ENCODE measurements around the gene PRKCE.

The PRKCE gene

DNA sequence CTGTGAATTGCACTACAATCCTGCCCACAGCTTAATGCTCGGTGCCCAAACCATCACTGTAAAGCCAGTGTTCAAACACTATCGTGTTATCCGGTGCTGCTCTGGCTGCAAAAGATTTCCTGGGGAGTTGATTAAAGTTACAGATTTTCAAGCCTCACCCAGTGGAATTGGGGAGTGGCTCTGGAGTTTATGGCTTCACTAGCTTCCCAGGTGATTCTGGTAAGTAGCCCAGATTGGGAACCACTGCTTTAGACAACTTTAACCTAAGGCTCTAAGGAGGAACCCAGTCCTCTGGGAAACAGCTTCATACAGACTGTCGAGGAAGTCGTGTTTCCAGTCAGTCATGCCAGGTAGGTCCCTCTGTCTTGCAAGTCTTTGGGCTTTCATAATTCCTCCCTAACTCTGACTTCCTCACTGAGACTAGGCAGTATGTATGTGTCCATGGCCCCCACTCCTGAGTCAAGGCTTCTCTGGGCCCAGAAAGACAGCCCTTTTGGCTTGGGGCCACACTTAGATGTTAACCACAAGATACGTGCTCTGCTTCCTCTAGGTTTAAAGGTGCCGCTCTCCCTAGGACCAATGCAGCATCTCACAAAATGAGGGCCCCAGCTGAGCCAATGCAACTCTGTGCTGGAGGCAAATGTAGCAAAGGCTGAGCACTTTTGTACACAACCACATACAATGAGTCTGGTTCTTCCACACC lies 299.7 kb downstream of the PRKCE start:
- DNase-seq: no peak

DNA sequence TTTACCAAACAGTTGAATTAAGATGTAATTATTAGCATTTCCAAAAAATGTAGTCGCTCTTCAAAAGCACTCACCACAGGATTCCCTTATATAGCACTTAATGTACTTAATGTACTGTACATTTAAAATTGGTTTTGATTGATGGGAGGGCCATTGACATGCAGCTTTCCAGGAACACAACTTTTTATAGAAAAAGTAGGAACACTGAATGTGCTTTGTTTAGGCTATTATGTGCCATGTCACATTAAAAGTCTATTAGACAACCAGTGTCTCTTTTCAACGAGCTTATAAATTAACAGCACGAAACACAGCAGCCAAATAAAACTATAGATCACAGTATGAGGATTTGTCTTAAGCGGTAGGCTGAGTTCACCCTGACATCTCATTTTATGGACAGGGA lies 301.1 kb downstream of the PRKCE start:
- DNase-seq: no peak

DNA sequence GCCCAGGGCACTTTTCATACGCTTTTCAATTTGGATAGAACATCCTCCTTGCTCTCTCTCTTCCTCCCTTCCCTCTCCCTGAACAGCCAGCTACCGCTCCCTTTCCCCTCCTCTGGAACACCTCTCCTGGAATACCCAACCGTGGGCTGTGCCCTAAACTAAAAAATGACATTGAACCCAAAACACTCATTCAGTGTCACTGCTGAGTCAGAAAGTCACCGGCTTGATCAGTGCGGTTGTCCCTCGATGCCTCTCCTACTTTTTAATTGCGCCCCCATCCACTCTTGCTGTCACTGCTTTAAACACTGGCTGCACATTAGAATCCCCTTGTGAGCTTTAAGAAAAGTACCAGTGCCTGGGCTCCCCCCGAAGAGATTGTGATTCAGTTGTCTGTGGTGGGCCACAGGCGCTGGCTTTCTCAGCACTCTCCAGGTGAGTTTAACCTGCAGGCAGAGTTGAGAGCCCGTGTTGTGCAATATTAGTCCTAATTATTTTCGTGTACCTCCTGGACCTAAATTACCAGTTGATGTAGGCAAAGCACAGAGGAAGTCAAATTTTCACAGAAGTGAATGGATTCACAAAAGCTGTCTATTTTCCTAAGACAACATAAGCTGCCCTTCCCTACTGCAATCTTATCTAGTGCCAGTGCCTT lies 302.0 kb downstream of the PRKCE start:
- DNase-seq: no peak

DNA sequence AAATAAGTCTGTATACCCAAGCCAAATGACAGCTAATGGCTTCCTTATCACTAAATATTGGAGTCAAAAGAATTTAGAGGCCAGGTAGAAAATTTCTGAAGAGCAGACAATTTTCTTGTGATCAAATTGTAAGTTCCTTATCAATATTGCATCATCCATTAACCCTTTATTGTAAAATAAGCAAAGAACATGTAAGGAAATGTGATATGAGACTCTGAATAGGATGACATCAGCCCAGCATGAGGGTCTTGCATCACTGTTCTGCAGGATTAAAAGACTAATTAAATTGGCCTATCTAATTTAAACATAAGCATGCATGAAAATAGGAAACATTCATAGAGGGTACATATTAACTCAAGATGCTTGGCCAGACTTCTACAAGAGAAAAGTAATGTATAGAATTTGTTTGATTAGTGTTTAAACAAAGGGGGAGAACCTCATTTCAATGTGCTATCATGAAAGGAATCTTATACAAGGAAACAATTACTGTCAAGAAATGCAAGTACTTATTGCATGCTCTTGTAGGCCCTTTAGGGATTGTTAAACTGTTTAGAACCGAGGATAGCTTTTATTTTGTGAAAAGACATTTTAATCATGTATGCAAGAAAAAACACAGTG lies 302.9 kb downstream of the PRKCE start:
- no peak for DNase-seq

DNA sequence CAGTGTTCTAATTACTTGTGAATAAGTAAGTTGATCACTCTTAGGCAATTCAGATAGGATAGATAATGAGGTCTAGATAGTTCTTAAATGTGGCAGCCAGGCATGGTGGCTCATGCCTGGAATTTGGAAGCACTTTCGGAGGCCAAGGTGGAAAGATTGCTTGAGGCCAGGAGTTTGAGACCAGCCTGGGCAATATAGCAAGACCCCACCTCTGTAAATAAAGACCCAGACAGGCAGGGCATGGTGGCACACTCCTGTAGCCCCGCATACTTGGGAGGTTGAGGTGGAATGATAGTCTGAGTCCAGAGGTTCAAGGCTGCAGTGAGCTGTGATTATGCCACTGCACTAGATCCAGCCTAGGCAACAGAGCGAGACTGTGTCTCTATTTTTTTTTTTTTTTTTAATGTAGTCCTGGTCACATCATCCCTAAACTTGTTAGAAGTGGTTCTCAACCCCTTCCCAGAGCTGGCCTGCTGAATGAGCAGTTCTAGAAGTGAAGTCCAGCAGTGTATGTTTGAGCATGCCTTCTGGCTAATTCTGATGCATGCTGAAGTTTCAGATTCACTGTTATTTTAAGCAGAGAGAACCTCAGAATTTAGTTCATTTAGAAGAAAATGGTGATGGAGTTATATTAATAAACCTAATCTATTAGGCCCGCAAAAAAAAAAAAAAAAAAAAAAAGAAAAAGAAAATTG lies 306.2 kb downstream of the PRKCE start:
- DNase-seq: no peak

DNA sequence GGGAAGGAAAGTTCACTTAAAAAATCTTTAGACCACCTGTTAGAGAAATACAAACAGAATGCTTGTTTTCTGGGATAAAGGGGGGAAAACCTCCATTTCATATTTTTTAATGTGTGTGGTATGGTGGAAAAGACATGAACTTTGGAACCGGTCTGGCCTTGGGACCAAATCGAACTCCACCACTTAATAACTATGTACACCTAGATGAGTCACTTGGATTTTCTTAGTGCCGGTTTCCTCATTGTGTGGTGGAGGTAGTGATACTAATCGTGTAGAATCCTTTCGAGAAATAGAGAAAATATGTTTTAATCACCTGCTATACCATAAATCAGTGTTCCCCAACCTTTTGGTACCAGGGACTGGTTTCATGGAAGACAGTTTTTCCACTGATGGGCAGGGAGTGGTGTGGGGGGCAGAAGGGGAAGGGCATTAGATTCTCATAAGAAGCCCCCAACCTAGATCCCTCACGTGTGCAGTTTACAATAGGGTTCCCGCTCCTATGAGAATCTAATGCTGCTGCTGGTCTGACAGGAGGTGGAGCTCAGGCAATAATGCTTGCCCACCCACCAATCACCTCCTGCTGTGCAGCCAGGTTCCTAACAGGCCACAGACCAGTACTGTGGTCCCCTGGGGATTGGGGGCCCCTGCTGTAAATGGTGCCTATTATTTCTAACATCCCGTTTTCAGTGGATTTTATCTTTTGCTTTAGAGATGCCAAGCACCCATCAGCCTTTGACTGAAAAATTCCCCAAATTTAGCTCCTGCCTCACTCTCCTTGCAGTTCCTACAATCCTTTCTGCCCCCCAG lies 308.8 kb downstream of the PRKCE start:
- DNase-seq: no peak

DNA sequence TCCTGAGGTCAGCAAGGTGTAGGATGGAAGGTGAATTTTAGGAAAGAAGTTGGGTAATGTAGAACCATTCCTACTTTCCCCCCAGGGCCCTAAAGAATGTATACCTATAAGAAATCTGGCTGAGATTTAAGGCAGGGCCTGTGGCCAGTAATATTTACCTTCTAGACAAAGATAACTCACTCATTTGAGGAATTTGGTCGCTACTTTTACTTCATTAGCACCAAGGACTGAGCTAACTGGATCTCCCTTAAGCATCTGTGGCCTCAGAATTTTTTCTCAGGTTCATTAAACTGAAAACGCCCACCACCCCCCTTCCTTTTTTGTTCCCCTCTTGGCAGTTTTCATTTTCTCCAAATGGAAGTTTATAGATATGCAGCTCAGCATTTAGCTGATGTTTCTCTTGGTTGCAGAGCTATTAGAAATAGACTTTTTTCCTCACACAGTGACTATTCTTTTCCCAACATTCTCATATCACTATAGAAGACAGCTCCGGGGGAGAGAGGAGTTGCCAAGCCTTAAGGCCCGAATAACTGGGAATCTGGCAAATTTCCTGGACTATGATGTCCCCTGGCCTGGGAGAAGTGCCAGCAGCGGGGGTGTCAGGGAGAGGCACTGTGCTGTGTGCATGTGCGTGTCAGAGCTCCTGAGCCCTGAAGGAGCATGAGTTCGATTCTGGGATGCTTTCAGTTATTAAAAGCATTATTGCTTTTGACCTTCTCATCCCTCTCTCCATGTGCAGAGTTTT lies 310.9 kb downstream of the PRKCE start:
- no peak for DNase-seq

DNA sequence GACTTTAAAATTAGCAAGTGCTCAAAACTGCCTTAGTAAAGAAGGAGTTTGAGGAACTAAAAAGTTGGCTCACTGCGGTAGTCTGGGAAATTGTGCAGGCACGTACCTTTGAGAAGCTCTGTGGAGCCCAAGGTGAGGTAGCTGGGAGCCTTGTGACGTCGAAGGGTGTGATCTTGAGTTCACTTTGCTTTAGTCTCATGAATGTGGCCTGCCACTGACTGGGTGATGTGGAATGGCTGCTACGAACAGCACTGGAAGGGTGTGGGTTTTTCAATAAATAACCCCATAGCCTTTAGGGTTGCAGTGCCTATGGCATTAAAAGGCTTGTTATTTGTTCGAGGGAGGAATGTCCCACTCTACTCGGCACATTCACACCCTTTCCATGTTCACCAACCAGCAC lies 312.3 kb downstream of the PRKCE start:
- no peak for DNase-seq

DNA sequence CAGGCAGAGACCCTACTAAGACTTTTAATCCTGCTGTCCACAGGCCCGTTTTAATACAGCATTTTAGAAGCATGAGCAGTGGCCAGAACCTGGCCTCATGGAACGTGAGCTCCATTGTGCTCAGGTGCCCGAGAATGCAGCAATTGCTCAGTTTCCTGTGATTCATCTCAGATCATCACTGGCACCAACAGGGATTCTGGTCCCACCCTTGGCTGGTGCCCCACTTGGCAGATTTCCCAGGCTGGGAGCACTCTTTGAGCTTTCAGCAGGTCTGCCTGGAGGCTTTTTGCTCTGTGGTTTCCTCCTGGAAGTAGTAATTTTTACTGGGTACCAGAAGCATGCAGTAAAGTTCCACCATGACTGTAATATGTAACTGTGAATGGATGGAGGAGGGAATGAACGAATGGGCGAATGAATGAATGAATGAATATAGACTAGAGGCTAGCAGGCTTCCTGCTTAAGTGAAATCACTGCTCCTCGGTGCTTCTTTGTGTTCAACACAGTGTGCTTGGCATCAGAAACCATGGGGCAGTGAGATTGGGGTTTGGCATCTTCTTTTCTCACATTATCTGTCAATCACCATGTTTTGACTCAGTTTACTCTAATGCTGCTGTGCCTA lies 312.9 kb downstream of the PRKCE start:
- DNase-seq: no peak

DNA sequence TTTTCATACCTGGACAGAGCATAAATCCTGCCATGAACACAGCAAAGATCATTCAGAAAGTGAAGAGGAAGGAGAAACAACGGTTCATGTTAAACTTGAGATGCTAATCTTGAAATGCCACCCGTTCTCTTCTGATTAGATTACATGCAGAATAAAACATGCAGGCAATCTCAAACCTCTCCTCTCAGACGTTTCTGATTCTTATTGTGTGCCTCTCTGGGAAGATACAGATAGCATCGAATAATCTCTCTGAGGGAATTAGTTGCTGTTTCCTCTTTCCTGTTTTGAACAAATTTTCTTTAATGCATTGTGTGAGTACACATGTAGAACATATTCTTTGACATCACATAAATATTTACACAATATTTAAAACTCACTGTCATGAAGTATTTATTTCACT lies 313.4 kb downstream of the PRKCE start:
- DNase-seq: no peak

DNA sequence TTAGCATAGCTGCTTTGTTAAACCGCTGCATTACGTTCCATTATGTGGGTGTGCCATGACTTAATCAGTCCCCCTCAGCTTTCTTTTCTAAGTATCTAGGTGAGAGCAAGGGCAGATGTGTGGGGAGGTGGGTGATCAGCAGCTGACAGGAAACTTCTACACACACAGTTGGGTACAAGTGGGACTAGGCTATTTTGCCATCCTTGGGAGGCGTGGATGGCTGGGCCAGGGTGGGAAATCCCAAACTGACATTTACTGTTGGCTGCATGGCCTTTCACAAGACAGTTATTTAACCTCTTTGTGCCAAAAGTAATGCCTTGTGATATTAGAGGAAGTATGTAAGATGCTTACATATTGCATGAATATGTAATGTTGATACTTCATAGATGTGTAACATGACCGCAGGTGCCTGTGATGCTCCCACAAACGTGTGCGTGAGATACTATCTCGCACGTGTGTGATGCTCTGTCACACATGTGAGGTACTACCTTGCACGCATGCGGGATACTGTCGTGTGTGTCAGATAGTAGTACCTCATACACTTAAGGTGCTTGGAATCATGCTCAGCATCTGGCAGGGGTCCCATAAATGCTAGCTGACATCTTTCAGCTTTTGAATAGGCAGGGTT lies 314.5 kb downstream of the PRKCE start:
- no peak for DNase-seq

DNA sequence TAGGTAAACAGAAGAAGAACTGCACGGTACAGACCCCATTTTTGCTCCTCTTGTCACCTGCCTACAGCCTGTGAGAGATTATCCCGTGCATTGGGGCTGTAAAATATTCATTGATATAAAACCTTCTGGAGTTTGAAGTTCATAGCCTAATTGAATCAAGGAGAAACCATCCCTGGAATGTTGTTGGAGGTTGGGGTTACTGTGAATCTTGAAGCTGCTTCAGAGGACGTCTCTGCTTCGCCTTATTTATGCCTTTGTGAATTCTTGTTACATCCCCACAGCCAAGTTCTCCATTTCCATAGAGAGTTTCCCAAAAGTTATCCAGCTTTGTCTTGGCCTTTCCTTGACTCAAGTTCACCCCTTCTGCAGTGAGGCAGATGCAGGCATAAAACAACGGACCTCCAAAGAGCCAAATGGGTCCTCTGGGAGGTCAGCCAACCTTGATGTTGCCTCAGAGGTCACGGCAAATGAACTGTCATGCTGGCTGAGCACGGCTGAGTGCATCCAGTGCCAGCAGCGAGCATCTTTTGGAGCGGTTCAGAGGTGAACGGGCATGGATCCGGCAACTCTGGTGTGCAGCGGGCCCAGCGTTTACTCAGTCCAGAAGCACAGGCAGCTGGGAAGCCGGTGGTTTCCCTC lies 317.6 kb downstream of the PRKCE start:
- DNase-seq: no peak

DNA sequence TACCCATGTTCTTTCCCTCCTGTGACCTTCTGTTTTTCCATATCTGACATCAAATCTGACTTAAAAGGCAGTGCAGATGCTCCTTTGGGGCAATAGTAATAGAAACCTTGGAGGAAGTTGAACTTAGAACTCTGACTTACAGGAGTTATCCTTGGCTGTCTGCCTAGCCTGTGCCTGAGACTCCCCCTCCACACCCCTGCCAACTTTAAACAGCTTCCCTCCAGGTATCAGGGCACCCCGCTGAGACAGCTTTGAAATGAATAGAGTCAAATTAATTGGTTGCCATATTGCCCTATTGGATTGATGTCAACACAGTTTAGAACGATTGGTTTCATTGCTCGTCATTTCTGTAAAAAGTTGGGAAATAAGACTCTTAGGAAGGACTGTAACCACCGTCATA lies 322.0 kb downstream of the PRKCE start:
- no peak for DNase-seq

DNA sequence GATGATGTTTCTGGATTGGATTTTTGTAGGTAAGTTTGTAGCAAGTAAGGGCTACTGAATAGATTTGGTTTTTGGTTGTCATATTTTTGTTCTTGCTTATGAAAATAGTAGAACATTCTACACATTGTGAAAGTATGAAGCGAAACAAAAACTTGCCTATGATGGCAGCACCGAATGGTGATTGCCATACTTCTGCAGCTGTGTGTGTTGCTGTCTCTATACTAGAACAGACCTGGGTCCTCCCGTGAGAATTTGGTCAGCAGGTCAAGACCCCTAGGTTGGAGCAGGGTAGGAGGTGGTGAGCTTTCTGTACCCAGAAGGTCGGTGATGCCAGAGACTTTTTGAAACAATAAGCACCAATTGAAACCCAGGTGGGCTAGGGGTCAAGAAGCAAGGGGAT lies 322.6 kb downstream of the PRKCE start:
- no peak for DNase-seq

DNA sequence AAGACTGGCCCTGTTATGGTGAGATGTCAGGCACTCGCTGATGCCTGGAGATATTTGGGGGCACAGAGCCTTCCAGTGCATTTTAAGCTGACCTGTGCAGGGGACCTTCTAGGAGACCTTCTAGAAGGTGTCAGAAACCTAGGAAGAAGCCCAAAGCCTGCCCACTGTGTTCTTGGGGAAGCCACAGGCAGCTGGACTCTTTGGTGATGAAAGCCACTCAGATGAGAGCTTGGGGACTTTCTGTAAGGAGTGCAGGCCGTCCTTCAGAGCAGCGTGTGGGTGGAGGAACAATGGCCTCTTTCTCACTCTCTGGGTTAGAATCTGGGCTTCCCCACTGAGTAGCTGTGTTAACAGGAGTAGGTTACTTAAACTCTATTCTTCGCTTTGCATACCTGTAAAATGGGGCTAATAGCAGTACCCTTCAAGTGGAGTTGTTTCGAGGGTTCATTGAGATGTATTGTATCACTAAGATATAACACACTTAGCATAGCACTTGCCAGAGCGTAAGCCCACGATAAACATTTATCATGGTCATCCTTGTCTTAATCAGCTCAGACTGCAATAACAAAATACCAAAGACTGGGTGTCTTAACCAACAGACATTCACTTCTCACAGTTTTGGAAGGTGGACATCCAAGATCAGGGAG lies 323.4 kb downstream of the PRKCE start:
- no peak for DNase-seq

DNA sequence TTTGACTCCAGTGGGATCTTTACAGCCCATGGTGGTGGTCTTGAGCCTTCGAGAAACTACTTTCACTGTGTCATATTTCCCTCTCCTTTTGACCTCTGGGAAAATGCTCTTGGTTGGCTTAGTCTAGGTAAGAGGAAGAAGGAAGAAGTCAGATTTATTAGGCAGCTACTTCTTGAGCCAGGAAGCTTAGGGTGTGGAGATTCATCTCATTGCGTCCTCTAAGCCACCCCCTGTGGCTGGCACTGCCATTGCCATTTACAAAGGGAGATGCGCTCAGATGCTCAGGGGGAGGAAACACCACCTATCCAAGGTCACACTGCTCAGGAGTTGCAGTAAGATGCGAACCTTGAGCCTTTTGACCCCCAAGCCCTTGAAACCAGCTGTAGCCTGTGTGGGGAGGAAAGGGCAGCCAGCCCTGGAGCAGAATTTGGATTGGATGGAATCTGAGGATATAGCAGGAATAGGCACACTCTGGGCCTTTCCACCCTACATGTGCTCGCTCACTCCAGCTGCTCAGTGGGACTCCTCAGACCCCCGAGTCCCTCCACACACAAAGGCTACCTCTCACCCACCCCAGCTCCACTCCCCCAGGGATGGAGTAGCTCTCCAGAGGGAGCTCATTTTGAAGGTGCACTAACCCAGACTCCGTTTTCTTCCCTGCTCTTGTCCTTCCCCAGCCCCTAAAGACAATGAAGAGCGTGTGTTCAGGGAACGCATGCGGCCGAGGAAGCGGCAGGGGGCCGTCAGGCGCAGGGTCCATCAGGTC lies 324.5 kb downstream of the PRKCE start:
- DNase-seq: no peak

DNA sequence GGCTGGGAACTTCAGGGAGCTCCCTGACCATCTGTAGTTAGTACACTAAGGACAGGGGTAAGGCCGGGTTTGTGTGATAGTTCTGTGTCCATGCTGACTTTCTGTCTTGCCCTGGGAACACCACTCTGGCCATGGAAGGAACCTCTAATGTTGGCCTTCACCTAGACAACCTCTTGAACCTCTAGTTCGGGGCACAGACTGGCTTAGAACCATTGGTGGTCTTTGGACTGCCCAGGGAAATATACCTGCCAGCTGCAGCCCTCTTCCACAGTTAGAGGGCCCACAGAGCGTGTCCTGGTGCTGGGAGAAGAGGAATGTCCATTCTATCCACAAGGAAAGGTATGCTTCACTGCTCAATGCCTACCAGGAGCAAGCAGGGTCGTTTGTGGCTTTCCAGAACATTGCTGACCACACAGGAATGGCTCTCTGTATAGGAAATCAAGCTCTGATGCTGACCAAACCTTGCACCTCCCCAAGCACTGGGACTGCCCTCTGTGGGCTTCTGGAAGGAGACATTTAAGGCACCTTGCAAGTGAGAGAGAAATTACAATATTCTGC lies 326.9 kb downstream of the PRKCE start:
- no peak for DNase-seq

DNA sequence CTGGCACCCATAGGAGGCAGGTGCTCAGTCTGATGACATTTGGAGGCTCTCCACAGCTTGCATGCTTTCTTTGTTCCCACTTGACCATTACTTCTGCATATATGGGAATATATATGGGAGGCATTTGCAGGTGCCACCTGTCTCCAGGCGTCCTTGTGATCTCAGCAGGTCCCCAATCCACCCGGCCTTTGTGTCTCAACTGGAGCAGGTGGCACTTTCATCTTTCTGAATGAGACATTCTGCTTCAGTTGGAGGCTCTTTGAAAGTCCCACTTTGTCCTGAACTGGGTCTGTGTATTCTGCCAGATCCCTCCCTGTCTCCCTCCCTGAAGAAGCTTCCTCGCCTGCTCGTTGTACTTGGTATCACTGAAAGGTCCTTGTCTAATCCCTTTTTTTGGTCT lies 327.6 kb downstream of the PRKCE start:
- no peak for DNase-seq
